ENCODE measurements around the gene BUB1B.

DNA sequence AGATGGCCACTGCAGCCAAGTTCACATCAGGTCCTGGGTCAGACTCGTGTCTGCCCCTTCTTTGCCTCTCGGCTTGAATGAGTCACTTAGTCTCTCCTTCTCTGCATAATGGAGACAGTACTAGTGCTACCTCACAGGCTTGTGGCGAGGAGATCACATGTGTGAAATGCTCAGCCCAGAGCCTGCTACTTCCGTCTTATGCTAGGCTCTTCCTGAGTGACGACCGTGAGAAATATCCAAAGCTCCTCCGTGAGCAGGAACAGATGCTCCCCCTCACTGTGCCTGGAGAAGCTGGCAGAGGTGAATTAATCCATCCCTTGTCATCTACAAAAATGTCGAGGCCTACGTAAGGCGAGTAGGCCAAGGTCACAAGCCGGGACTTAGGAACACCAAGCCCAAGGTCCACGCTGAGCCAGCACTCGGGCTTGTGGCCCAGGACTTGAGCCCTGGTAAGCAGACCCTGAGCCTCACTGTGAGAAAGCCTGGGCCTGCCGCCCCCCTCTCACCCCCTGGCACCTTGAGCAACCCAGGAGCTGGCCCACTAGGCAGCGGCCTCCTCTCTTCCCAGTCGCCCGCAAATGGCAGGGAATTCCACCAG, 95.9 kb downstream of the BUB1B start:
- TF ChIP-seq, protein P1, sequence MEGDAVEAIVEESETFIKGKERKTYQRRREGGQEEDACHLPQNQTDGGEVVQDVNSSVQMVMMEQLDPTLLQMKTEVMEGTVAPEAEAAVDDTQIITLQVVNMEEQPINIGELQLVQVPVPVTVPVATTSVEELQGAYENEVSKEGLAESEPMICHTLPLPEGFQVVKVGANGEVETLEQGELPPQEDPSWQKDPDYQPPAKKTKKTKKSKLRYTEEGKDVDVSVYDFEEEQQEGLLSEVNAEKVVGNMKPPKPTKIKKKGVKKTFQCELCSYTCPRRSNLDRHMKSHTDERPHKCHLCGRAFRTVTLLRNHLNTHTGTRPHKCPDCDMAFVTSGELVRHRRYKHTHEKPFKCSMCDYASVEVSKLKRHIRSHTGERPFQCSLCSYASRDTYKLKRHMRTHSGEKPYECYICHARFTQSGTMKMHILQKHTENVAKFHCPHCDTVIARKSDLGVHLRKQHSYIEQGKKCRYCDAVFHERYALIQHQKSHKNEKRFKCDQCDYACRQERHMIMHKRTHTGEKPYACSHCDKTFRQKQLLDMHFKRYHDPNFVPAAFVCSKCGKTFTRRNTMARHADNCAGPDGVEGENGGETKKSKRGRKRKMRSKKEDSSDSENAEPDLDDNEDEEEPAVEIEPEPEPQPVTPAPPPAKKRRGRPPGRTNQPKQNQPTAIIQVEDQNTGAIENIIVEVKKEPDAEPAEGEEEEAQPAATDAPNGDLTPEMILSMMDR (IDR thresholded peaks at IDR 0.05; ENCODE audit: borderline replicate concordance, extremely low read depth, low read length, poor library complexity, severe bottlenecking): no peak
- no peak for TF ChIP-seq EZH2 (IDR thresholded peaks at IDR 0.05; ENCODE audit: borderline replicate concordance, low read depth, low read length, severe bottlenecking)
